ENCODE data around the gene ANK2.

Gene ANK2

DNA sequence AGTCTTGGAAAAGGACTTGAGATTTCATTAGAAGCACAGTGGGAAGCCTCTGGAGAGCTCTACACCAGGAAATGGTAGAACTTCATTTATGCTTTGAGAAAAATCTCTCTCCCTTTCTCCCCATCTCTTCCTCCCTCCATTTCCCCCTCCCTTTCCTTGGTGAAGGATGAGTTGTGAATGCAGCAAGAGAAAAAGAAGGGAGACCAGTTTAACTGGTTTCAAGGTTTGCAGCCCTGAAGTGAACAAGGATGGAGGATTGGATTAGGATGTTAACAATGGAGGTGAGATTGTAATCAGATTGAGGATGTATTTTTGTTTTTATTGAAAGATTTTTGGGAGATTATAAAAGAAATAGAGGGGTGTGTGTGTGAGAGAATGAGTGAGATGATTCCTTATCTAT is 99.5 kb downstream of the ANK2 start:
- TF ChIP-seq, protein P1, sequence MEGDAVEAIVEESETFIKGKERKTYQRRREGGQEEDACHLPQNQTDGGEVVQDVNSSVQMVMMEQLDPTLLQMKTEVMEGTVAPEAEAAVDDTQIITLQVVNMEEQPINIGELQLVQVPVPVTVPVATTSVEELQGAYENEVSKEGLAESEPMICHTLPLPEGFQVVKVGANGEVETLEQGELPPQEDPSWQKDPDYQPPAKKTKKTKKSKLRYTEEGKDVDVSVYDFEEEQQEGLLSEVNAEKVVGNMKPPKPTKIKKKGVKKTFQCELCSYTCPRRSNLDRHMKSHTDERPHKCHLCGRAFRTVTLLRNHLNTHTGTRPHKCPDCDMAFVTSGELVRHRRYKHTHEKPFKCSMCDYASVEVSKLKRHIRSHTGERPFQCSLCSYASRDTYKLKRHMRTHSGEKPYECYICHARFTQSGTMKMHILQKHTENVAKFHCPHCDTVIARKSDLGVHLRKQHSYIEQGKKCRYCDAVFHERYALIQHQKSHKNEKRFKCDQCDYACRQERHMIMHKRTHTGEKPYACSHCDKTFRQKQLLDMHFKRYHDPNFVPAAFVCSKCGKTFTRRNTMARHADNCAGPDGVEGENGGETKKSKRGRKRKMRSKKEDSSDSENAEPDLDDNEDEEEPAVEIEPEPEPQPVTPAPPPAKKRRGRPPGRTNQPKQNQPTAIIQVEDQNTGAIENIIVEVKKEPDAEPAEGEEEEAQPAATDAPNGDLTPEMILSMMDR (conservative IDR thresholded peaks at IDR 0.05; ENCODE audit: low read depth, low read length): no peak
- H3K4me3 ChIP-seq (ENCODE audit: low read depth, low read length): no peak overlapping the region
- no peak for DNase-seq (ENCODE audit: low read depth)

DNA sequence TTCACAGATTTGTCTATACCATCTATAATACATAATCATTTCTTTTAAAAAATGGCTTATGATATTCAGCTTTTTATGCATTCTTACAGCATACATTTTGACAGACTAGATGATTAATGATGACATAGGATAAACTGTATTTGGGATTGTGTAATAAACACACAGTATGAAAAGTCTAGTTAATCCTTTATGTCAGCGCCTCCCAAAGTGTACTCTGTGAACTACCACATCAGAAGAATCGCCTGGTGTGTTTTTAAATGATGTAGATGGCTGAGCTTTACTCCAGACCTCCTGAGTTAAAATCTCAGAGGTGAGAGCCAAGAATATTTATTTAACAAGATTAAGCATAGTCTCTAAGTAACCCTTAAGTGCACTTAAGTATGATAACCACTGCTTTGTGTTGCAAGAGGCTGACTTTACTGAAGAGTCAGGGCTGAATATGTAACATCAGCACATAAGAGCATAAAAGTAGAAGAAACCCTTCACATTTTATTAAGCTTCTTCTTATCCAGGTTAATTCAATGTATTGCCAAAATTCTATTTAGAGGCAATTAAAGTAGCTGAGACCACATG is 104.2 kb downstream of the ANK2 start:
- no peak overlapping the region for H3K4me3 ChIP-seq (ENCODE audit: low read depth, low read length)
- TF ChIP-seq, protein P1 (conservative IDR thresholded peaks at IDR 0.05; ENCODE audit: low read depth, low read length): no peak

DNA sequence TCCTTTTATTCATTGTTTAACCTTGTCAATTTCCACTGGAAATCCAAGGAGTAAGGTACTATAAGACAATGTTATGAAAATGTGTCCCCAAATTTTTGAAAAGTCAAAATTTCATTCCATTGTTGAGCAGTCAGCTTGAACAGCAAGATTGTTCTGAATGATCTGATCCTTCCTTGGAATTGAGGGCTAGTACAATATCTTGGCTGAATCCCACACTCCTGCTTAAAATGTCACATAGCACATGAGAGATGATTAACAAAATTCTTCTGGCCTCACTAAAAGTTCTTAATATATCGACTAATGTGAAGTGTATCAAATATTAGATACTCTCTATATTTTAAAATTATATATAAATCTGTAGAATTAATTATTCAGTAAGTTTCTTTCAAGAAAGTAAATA is 104.8 kb downstream of the ANK2 start:
- no peak overlapping the region for H3K4me3 ChIP-seq (ENCODE audit: low read depth, low read length)
- DNase-seq (ENCODE audit: low read depth): no peak
- TF ChIP-seq, protein P1 (conservative IDR thresholded peaks at IDR 0.05; ENCODE audit: low read depth, low read length): no peak

More for the DNA sequence above, 104.2 kb downstream of the ANK2 start:
- peak; percentile 32 for DNase-seq (ENCODE audit: low read depth)

DNA sequence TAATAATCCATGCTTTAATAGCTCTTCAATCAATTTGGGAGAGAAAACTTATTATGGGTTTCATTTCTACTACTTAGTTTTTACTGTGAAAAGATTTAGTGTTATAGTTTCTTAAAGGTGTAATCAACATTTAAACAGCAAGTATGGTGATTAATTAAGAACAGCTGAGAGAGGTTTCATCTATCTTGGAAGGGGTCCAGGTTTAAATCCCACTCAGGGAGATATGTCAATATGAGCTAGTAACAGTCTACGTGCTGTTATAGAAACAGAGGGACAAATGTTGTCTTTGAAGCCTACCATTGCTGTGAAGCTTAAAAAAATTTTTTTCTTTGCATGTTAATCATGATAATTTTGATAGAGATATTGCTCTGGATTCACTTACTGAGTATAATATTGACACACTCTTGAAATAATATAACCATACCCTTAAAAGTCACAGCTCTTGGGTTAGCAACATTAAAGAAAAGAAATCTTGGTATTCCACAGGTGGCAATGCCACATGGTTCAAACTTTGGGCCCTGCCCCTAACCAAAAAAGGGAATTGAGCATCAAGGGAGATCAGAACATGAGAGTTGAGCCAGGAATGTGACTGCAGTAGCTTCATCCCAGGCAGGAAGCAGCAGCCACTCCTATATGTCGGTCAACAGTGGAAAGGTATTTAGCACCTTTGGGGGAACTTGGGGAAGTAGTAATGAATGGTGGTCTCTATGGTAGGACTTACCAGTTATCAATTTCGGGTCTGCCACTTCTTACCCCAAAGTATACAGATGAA is 107.8 kb downstream of the ANK2 start:
- H3K4me3 ChIP-seq (ENCODE audit: low read depth, low read length): no peak overlapping the region
- no peak for DNase-seq (ENCODE audit: low read depth)
- TF ChIP-seq, protein P1 (conservative IDR thresholded peaks at IDR 0.05; ENCODE audit: low read depth, low read length): no peak

DNA sequence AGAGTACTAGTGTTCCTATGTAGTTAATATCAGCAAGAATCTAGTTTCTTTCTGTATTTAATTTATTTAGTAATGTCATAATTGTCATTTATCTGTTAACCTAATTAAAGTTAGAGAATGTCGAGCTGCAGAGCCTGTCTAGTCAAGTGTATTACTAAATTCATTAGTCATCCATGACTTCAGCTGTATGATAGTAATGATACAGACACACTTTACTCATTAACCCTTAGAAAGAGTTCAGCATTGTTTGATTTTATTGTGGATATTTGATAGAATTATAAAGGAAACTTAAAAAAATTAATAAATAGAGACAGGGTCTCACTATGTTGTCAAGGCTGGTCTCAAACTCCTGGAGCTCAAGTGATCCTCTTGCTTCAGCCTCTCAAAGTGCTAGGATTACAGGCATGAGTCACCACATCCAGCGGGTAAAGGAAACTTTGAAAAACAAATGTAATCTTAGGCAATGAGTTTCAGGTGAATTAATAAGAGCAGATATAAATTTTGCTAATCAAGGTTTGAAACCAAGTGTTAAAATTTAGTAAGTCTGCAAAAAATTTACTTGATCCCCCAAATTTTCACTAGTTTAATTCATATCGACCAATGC is 110.6 kb downstream of the ANK2 start:
- TF ChIP-seq, protein P1 (conservative IDR thresholded peaks at IDR 0.05; ENCODE audit: low read depth, low read length): no peak
- H3K4me3 ChIP-seq (ENCODE audit: low read depth, low read length): no peak overlapping the region
- DNase-seq (ENCODE audit: low read depth): no peak

DNA sequence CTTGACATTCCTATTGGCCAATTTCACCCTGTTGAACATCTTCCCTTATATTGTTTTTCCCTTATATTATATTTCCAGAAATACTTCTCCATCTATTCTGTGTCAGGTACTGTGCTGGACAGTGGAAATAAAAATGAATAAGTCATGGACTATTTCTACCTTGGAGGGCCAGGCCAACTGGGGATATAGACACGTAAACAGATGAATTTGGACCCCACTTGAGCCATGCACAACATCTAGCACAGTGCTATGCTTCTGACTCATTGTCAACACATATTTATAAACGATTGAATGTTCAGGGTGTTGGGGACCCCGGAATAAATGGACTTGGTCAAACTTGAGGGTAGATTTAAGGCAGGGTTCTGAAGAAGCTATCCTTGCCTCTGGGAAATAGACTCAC is 111.1 kb downstream of the ANK2 start:
- TF ChIP-seq, protein P1 (conservative IDR thresholded peaks at IDR 0.05; ENCODE audit: low read depth, low read length): no peak

More for the DNA sequence above, 111.1 kb downstream of the ANK2 start:
- DNase-seq (ENCODE audit: low read depth): no peak
- H3K4me3 ChIP-seq (ENCODE audit: low read depth, low read length): no peak overlapping the region
